Stimulated activated CD4-positive, alpha-beta T cell treated with anti-CD3 and anti-CD28 coated beads, Interleukin-15, amount 100 ng/mL, for 48 hours (primary cell): ENCODE results near the gene ITGAL.

Experiments used
- DNase-seq, 2 donors: peaks; one replicate each; pipeline ENCODE4 v3.0.0-alpha.2; 2020; ENCODE audit warnings: low read depth in 2 of 2

The ITGAL gene

GRCh38 chr16:30541502-30542329, 69.2 kb downstream of the ITGAL start:
- no peak for DNase-seq

GRCh38 chr16:30543067-30543466, 70.5 kb downstream of the ITGAL start:
- no peak for DNase-seq

- no peak for DNase-seq
Measured at GRCh38 chr16:30546115-30546514, 73.6 kb downstream of the ITGAL start.

GRCh38 chr16:30548416-30549253, 76.1 kb downstream of the ITGAL start:
- no peak for DNase-seq

DNA sequence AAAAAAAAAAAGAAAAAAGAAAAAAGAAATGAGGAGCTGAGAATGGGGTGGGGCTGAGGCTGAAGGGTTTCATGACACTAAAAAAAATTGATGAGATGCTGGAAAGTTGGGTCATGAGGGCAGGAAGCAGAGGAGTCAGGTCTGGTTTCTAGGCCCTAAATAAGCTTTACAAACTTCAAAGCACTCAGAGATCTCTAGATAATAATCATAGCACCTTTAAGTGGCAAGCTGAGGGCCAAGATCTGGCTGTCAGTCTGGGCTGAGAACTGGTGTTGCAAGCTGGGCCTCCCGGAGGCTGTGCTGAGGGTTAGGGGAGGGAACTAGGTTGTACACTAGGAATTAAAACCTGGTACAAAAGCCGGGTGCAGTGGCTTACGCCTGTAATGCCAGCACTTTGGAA, 79.2 kb downstream of the ITGAL start:
- peak in 1 of 2 donors; percentile 51 for DNase-seq

DNA sequence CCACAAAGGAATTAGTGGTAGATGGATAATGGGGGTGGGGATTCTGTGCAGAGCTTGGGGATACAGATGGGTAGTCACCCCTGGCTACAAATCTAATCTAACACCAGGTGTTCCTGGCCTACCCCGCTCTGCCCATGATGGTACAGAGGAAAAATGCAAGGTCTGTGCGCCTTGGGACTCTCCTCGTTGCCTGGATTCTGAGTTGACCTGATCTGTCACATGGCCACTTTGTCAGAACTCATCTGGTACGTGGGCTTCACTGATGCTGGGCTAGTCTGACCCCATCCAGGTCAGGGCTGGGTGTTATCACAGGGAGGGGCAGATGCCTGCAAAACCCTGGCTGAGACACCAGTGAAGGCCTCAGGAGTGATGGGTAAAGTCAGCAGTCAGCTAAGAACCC, 80.4 kb downstream of the ITGAL start:
- DNase-seq: no peak

DNA sequence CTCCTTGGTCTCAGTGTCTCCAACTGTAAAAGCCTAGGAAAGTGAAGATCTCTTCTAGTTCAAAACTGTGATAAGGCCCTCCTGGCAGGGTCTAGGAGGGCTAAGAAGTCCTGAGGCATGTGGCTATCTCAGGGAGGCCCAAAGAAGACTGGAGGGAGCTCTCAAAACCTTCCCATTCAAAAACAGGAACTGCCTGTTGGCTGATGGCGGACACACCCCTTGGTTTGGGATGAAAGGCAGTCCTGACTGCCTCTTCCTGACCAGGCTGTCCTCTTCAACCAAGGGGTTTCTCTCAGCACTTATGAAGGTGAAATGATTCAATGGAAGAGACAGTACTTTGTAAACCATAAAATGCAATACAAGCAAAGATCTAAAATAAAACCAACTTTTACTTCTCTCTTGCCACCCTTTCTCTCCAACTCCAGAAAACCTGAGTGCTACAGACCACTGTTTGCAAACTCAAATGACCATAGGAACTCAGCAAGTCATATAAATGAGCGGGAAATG, 80.9 kb downstream of the ITGAL start:
- DNase-seq: no peak

- no peak for DNase-seq
Measured at GRCh38 chr16:30554557-30555314, 82.2 kb downstream of the ITGAL start.

DNA sequence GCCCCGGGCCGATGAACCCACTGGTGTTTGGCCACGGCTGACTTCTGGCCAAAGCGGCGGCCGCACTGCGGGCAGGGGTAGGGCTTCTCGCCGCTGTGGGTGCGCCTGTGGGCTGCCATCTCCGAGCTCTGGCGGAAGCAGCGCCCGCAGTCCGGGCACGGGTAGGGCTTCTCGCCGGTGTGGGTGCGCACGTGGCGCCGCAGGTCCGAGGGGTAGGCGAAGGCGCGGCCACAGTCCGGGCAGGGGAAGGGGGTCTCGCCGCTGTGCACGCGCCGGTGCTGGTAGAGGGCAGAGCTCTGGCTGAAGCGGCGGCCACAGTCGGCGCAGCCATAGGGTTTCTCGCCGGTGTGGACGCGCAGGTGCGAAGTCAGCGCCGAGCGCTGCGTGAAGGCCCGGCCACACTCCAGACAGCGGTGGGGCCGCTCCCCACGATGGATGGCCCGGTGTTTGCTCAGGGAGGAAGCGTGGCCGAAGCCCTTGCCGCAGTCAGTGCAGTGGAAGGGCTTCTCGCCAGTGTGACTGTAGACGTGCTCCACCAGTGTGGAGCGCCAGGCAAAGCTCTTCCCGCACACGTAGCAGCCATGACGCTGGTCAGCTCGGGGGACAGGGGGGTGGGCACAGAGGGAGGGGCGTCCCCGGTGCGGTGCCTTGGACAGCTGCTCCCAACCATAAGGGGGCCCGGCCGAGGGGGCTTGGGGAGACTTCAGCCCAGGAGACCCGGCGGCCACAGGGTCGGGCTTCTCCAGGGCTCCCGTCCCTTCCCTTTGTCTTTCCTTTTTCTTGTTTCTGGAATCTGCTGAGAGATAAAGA, 83.0 kb downstream of the ITGAL start:
- no peak for DNase-seq

- DNase-seq: no peak
Measured at GRCh38 chr16:30556125-30556473, 83.6 kb downstream of the ITGAL start.

DNA sequence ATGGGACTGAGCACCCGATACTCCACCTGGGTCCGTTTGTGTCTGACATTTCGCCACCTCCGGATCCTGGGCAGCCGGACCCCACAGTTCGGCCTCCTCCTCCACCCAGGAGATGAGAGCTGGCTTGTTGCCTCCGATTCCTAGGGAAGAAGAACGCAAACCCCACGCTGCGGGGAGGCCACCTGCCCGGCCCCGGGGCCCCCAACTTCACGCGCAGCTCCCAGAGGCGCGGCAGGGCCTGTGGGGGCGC, 85.1 kb downstream of the ITGAL start:
- no peak for DNase-seq

DNA sequence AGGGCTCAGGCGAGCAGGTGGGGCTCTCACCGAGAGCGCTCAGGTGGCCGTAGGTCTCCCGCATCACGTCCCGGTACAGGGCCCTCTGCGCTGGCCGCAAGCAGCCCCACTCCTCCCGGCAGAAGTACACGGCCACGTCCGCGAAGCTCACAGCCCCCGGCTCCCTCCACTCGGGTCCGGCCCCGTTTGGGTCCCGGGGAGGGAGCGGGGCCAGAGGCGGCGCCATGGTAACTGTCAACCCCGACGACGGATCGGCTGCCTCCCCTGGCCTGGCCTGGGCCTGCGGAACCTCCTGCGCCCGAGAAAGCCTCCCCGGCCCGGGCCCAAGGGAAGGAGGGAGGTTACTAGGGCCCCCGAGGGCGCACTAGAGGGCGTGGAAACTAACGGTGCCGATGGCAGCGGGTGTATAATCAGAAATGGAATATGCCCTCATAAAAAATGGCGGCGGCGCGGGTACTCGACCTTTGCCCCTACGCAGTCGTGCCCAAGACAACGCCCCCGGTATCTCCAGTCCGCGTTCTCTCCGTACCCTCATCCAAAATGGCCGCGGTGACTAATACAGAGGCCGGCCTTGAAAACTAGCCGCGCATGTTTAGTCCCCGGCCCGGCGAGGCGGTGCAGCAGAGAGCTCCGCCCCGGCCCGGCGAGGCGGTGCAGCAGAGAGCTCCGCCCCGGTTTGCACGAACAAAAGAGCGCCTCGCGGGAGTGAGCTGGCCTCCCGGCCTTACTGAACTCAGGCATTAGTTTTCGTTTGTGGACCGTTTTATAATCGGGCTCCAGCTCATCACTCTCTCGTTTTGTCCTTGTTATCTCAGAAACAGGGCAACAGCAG, 85.6 kb downstream of the ITGAL start, which contains the start of gene ZNF764:
ZNF764 (minus strand) TSS at position 418 of the 832 bp plus-strand sequence; CDS start at position 226, 192 bp downstream.
- peak; percentile 97 to 98 for DNase-seq

- no peak for DNase-seq
Measured at GRCh38 chr16:30558789-30559377, 86.3 kb downstream of the ITGAL start.

DNA sequence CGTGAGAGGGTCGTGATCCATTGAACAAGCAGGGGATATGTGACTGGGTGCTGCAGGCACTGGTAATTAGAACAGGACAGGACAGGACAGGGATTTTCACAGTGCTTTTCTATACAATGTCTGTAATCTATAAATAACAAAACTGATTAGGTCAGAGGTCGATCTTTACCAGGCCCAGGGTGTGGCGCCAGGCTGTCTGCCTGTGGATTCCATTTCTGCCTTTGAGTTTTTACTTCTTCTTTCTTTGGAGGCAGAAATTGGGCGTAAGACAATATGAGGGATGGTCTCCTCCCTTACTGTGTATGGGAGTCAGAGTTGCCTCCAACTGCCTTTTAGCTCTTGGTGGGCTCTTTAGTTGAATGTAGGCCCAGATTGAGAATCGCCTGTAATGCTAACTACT, 87.1 kb downstream of the ITGAL start:
- no peak for DNase-seq

- no peak for DNase-seq
Measured at GRCh38 chr16:30561089-30561816, 88.7 kb downstream of the ITGAL start.

- no peak for DNase-seq
Measured at GRCh38 chr16:30562021-30562420, 89.5 kb downstream of the ITGAL start.

- no peak for DNase-seq
Measured at GRCh38 chr16:30565526-30565925, 93.0 kb downstream of the ITGAL start.

- DNase-seq: no peak
Measured at GRCh38 chr16:30565984-30566383, 93.4 kb downstream of the ITGAL start.

DNA sequence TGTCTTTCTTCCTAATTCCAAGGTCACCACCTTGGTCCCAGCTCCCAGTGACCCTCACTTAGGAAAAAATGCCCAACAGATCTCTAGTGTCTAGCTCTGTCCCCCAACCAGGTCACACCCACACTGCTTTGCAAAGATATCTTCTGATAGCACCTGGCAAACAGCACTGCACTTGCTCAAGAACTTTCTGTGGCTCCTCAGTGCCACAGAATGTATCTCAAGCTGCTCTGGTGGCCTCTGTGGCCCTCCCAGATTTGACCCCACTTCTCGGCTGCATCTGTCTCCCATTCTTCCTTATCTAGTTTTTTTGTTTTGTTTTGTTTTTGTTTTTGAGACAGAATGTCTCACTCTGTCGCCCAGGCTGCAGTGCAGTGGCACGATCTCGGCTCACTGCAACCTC, 94.0 kb downstream of the ITGAL start:
- no peak for DNase-seq
